SU-DHL-6 (cell line): Measurements from ENCODE around the gene THSD4.

Experiments used
- H2AFZ ChIP-seq: fragments of 200-600 bp; sonication (generic); 2 replicates; pipeline ENCODE4 v1.6.1; 2014; ENCODE audit warnings: low read depth, mild to moderate bottlenecking, moderate library complexity, mixed read lengths, antibody characterized with exemption, low read length; ENCODE audit not compliant: severe bottlenecking
- H3F3A ChIP-seq: fragments of 200-600 bp; shearing (Covaris generic); 2 replicates; pipeline ENCODE4 v1.6.0; 2016; ENCODE audit warnings: antibody characterized with exemption, mild to moderate bottlenecking; ENCODE audit not compliant: insufficient read depth
- H3K27ac ChIP-seq: fragments of 200-600 bp; sonication (generic); 2 replicates; pipeline ENCODE4 v1.5.1; 2016; ENCODE audit warnings: low read depth, mild to moderate bottlenecking, low read length, moderate library complexity, mixed read lengths
- H3K27me3 ChIP-seq: fragments of 200-600 bp; sonication (generic), shearing (Covaris generic); 2 replicates; pipeline ENCODE4 v1.6.0; 2014; ENCODE audit warnings: mild to moderate bottlenecking, low read length
- H3K36me3 ChIP-seq: fragments of 200-600 bp; sonication (generic); 2 replicates; pipeline ENCODE4 v1.6.1; 2014; ENCODE audit warnings: mild to moderate bottlenecking, low read length, mixed read lengths
- H3K4me2 ChIP-seq: fragments of 300-600, 200-600 bp; shearing (Covaris generic), sonication (generic); 2 replicates; pipeline ENCODE4 v1.6.0; 2014; ENCODE audit warnings: low read length, low read depth, mild to moderate bottlenecking; ENCODE audit not compliant: poor library complexity, severe bottlenecking
- H3K4me3 ChIP-seq: fragments of 200-600 bp; sonication (generic); 2 replicates; pipeline ENCODE4 v1.5.1; 2014; ENCODE audit warnings: antibody characterized with exemption, low read length, mild to moderate bottlenecking, mixed read lengths; ENCODE audit not compliant: insufficient read depth, poor library complexity, severe bottlenecking
- H3K79me2 ChIP-seq: fragments of 200-600 bp; sonication (generic); 2 replicates; pipeline ENCODE4 v1.6.1; 2014; ENCODE audit warnings: mild to moderate bottlenecking, low read length, moderate library complexity; ENCODE audit not compliant: insufficient read depth
- H3K9ac ChIP-seq: fragments of 200-600 bp; sonication (generic); 2 replicates; pipeline ENCODE4 v1.7.0; 2014; ENCODE audit warnings: mild to moderate bottlenecking, low read length
- H3K9me2 ChIP-seq: fragments of 200-600 bp; sonication (generic); replicated peaks from 2 replicates; pipeline ENCODE4 v1.6.1; 2014; ENCODE audit warnings: low read length; ENCODE audit not compliant: insufficient read depth
- H3K9me3 ChIP-seq: fragments of 200-600 bp; sonication (generic); 2 replicates; pipeline ENCODE4 v1.6.1; 2014; ENCODE audit warnings: low read length, mixed read lengths; ENCODE audit not compliant: insufficient read depth
- H4K20me1 ChIP-seq: fragments of 200-600 bp; sonication (generic); 2 replicates; pipeline ENCODE4 v1.6.1; 2014; ENCODE audit warnings: low read depth, mild to moderate bottlenecking, antibody characterized with exemption, low read length, moderate library complexity, mixed read lengths
- CTCF ChIP-seq: fragments of 200-600 bp; sonication (generic); IDR thresholded peaks from one replicate; pipeline ENCODE4 v1.5.1; 2017; ENCODE audit warnings: antibody characterized with exemption, mild to moderate bottlenecking, low read length, moderate library complexity; ENCODE audit not compliant: insufficient read depth, poor library complexity, severe bottlenecking
- EZH2phosphoT487 ChIP-seq: fragments of 200-600 bp; sonication (generic), shearing (Covaris generic); conservative IDR thresholded peaks from 2 replicates; pipeline ENCODE4 v1.6.1; 2018; ENCODE audit warnings: mild to moderate bottlenecking, antibody characterized with exemption, low read length, moderate library complexity, mixed read lengths

The THSD4 gene

GRCh38 chr15:71447328-71448250 lies 332.3 kb downstream of the THSD4 start:
- Histone ChIP-seq H3K4me3 (no peak overlapping the region), H3K36me3 (no peaks in the 10 kb centered on the region), H3K9me3 (no peaks in the 10 kb centered on the region), H3K9ac (no peak overlapping the region), H4K20me1 (no peaks in the 10 kb centered on the region), H3F3A (no peaks in the 10 kb centered on the region), H2AFZ (no peak overlapping the region), H3K27ac (no peak overlapping the region), H3K79me2 (no peaks in the 10 kb centered on the region), H3K4me2 (no peak overlapping the region), H3K27me3 (no peaks in the 10 kb centered on the region), H3K9me2 (no peaks in the 10 kb centered on the region)
- TF ChIP-seq CTCF (no peak), EZH2phosphoT487 (no peak)

- H3F3A ChIP-seq = no peaks in the 10 kb centered on the region
- H2AFZ ChIP-seq = no peak overlapping the region
- no peak overlapping the region for H3K27ac ChIP-seq
- no peaks in the 10 kb centered on the region for H3K27me3 ChIP-seq
- no peaks in the 10 kb centered on the region for H3K36me3 ChIP-seq
- no peak overlapping the region for H3K9ac ChIP-seq
- H3K79me2 ChIP-seq = no peaks in the 10 kb centered on the region
- H3K4me3 ChIP-seq = no peak overlapping the region
- TF ChIP-seq EZH2phosphoT487 = no peak
- peak; percentile 73 for TF ChIP-seq CTCF
- no peak overlapping the region for H3K4me2 ChIP-seq
- H4K20me1 ChIP-seq = no peaks in the 10 kb centered on the region
- no peaks in the 10 kb centered on the region for H3K9me2 ChIP-seq
- no peaks in the 10 kb centered on the region for H3K9me3 ChIP-seq
Observed at GRCh38 chr15:71448688-71449114, 333.4 kb downstream of the THSD4 start.

GRCh38 chr15:71449363-71449762 lies 334.1 kb downstream of the THSD4 start:
- Histone ChIP-seq H3K27ac (no peak overlapping the region), H3K27me3 (no peaks in the 10 kb centered on the region), H3K9me3 (no peaks in the 10 kb centered on the region), H2AFZ (no peak overlapping the region), H4K20me1 (no peaks in the 10 kb centered on the region), H3F3A (no peaks in the 10 kb centered on the region), H3K79me2 (no peaks in the 10 kb centered on the region), H3K9me2 (no peaks in the 10 kb centered on the region), H3K9ac (no peak overlapping the region), H3K36me3 (no peaks in the 10 kb centered on the region), H3K4me2 (no peak overlapping the region), H3K4me3 (no peak overlapping the region)
- TF ChIP-seq CTCF (no peak), EZH2phosphoT487 (no peak)
